ENCODE results near the gene ZNF223.
A peak's percentile ranks its signal among the peaks of the same experiment; 100 is the strongest.

The ZNF223 gene

GRCh38 chr19:44072543-44073401, 20.9 kb downstream of the ZNF223 start:
- Histone ChIP-seq H3K4me3 (ENCODE audit: low read length) (peak overlapping the region; percentile 83), H3K9ac (ENCODE audit: low read depth, low read length) (no peak overlapping the region), H3K36me3 (ENCODE audit: insufficient read depth, low read depth, low read length) (peaks cover 3% of the 10 kb centered on the region; the same call in 1 of the 2 replicates), H3K27me3 (ENCODE audit: insufficient read depth, low read length) (peaks cover 13% of the 10 kb centered on the region), H3K27ac (ENCODE audit: low read length) (no peak overlapping the region), H3K9me3 (ENCODE audit: insufficient read depth, low read depth, low read length) (peaks cover 35% of the 10 kb centered on the region), H3K4me1 (ENCODE audit: insufficient read depth, low read length) (no peaks in the 10 kb centered on the region)

GRCh38 chr19:44076325-44076724, 24.5 kb downstream of the ZNF223 start:
- no peak overlapping the region for H3K27ac ChIP-seq (ENCODE audit: low read length)
- H3K4me1 ChIP-seq (ENCODE audit: insufficient read depth, low read length), result no peaks in the 10 kb centered on the region
- no peak overlapping the region for H3K9ac ChIP-seq (ENCODE audit: low read depth, low read length)
- no peak overlapping the region for H3K4me3 ChIP-seq (ENCODE audit: low read length)
- H3K27me3 ChIP-seq (ENCODE audit: insufficient read depth, low read length), result peaks cover 13% of the 10 kb centered on the region
- H3K36me3 ChIP-seq (ENCODE audit: insufficient read depth, low read depth, low read length), result no peaks in the 10 kb centered on the region
- peaks cover 4% of the 10 kb centered on the region; the same call in 1 of the 2 replicates for H3K9me3 ChIP-seq (ENCODE audit: insufficient read depth, low read depth, low read length)

GRCh38 chr19:44092108-44092507, 40.3 kb downstream of the ZNF223 start:
- no peaks in the 10 kb centered on the region for H3K9me3 ChIP-seq (ENCODE audit: insufficient read depth, low read depth, low read length)
- H3K4me3 ChIP-seq (ENCODE audit: low read length), result no peak overlapping the region
- H3K27me3 ChIP-seq (ENCODE audit: insufficient read depth, low read length), result no peaks in the 10 kb centered on the region
- H3K27ac ChIP-seq (ENCODE audit: low read length), result no peak overlapping the region
- H3K36me3 ChIP-seq (ENCODE audit: insufficient read depth, low read depth, low read length), result no peaks in the 10 kb centered on the region; the same call in 1 of the 2 replicates
- no peaks in the 10 kb centered on the region for H3K4me1 ChIP-seq (ENCODE audit: insufficient read depth, low read length)
- no peak overlapping the region for H3K9ac ChIP-seq (ENCODE audit: low read depth, low read length)

GRCh38 chr19:44093931-44094765, 42.3 kb downstream of the ZNF223 start, which contains the start of gene ZNF224:
TSS of gene ZNF224 (plus strand) at chr19:44094361. CDS start at chr19:44097874, 3,513 bp downstream.
- Histone ChIP-seq H3K4me3 (ENCODE audit: low read length) (peak within 1 kb of the TSS; percentile 91), H3K9me3 (ENCODE audit: insufficient read depth, low read depth, low read length) (no peaks in the 10 kb centered on the region), H3K36me3 (ENCODE audit: insufficient read depth, low read depth, low read length) (peaks cover 6% of the 10 kb centered on the region; the same call in 1 of the 2 replicates), H3K27me3 (ENCODE audit: insufficient read depth, low read length) (no peaks in the 10 kb centered on the region), H3K27ac (ENCODE audit: low read length) (no peak within 1 kb of the TSS), H3K4me1 (ENCODE audit: insufficient read depth, low read length) (no peaks in the 10 kb centered on the region), H3K9ac (ENCODE audit: low read depth, low read length) (peak within 1 kb of the TSS; percentile 78)

GRCh38 chr19:44107751-44108150, 55.9 kb downstream of the ZNF223 start:
- Histone ChIP-seq H3K4me1 (ENCODE audit: insufficient read depth, low read length) (no peaks in the 10 kb centered on the region), H3K4me3 (ENCODE audit: low read length) (no peak overlapping the region), H3K36me3 (ENCODE audit: insufficient read depth, low read depth, low read length) (peaks cover 39% of the 10 kb centered on the region), H3K27ac (ENCODE audit: low read length) (no peak overlapping the region), H3K27me3 (ENCODE audit: insufficient read depth, low read length) (no peaks in the 10 kb centered on the region), H3K9me3 (ENCODE audit: insufficient read depth, low read depth, low read length) (peaks cover 46% of the 10 kb centered on the region), H3K9ac (ENCODE audit: low read depth, low read length) (no peak overlapping the region)

- Histone ChIP-seq H3K9ac (ENCODE audit: low read depth, low read length) (no peak overlapping the region), H3K27me3 (ENCODE audit: insufficient read depth, low read length) (no peaks in the 10 kb centered on the region), H3K27ac (ENCODE audit: low read length) (no peak overlapping the region), H3K36me3 (ENCODE audit: insufficient read depth, low read depth, low read length) (peaks cover 26% of the 10 kb centered on the region), H3K4me3 (ENCODE audit: low read length) (no peak overlapping the region), H3K9me3 (ENCODE audit: insufficient read depth, low read depth, low read length) (peaks cover 43% of the 10 kb centered on the region), H3K4me1 (ENCODE audit: insufficient read depth, low read length) (no peaks in the 10 kb centered on the region)
Measured at GRCh38 chr19:44109458-44109857, 57.6 kb downstream of the ZNF223 start.

- Histone ChIP-seq H3K4me3 (ENCODE audit: low read length) (peak overlapping the region; percentile 78), H3K27ac (ENCODE audit: low read length) (no peak overlapping the region), H3K36me3 (ENCODE audit: insufficient read depth, low read depth, low read length) (peaks cover 14% of the 10 kb centered on the region), H3K9me3 (ENCODE audit: insufficient read depth, low read depth, low read length) (peaks cover 29% of the 10 kb centered on the region), H3K9ac (ENCODE audit: low read depth, low read length) (peak overlapping the region; percentile 64; the same call in 1 of the 2 replicates), H3K4me1 (ENCODE audit: insufficient read depth, low read length) (no peaks in the 10 kb centered on the region), H3K27me3 (ENCODE audit: insufficient read depth, low read length) (no peaks in the 10 kb centered on the region)
Measured at GRCh38 chr19:44111910-44112463, 60.2 kb downstream of the ZNF223 start.

GRCh38 chr19:44112802-44113137, 60.9 kb downstream of the ZNF223 start:
- H3K36me3 ChIP-seq (ENCODE audit: insufficient read depth, low read depth, low read length), result peaks cover 7% of the 10 kb centered on the region
- no peaks in the 10 kb centered on the region for H3K27me3 ChIP-seq (ENCODE audit: insufficient read depth, low read length)
- H3K4me3 ChIP-seq (ENCODE audit: low read length), result peak overlapping the region; percentile 78
- peak overlapping the region; percentile 64 for H3K9ac ChIP-seq (ENCODE audit: low read depth, low read length)
- H3K27ac ChIP-seq (ENCODE audit: low read length), result no peak overlapping the region
- peaks cover 21% of the 10 kb centered on the region for H3K9me3 ChIP-seq (ENCODE audit: insufficient read depth, low read depth, low read length)
- H3K4me1 ChIP-seq (ENCODE audit: insufficient read depth, low read length), result no peaks in the 10 kb centered on the region

GRCh38 chr19:44113138-44113783, 61.4 kb downstream of the ZNF223 start, which contains the start of gene ZNF225:
TSS of gene ZNF225 (plus strand) at chr19:44113399. CDS start at chr19:44115828, 2,429 bp downstream.
- Histone ChIP-seq H3K27ac (ENCODE audit: low read length) (no peak within 1 kb of the TSS), H3K36me3 (ENCODE audit: insufficient read depth, low read depth, low read length) (peaks cover 5% of the 10 kb centered on the region), H3K4me1 (ENCODE audit: insufficient read depth, low read length) (no peaks in the 10 kb centered on the region), H3K9me3 (ENCODE audit: insufficient read depth, low read depth, low read length) (peaks cover 16% of the 10 kb centered on the region), H3K9ac (ENCODE audit: low read depth, low read length) (peak within 1 kb of the TSS; percentile 73), H3K4me3 (ENCODE audit: low read length) (peak within 1 kb of the TSS; percentile 78), H3K27me3 (ENCODE audit: insufficient read depth, low read length) (no peaks in the 10 kb centered on the region)

GRCh38 chr19:44113784-44114390, 62.1 kb downstream of the ZNF223 start:
- no peaks in the 10 kb centered on the region for H3K27me3 ChIP-seq (ENCODE audit: insufficient read depth, low read length)
- peaks cover 10% of the 10 kb centered on the region; the same call in 1 of the 2 replicates for H3K9me3 ChIP-seq (ENCODE audit: insufficient read depth, low read depth, low read length)
- H3K27ac ChIP-seq (ENCODE audit: low read length), result no peak overlapping the region
- H3K9ac ChIP-seq (ENCODE audit: low read depth, low read length), result peak overlapping the region; percentile 73
- H3K4me3 ChIP-seq (ENCODE audit: low read length), result peak overlapping the region; percentile 78
- peaks cover 7% of the 10 kb centered on the region for H3K36me3 ChIP-seq (ENCODE audit: insufficient read depth, low read depth, low read length)
- no peaks in the 10 kb centered on the region for H3K4me1 ChIP-seq (ENCODE audit: insufficient read depth, low read length)

All from iPS-20b (cell line).